Cardiac fibroblast (primary cell): ENCODE results near the gene CDK14.
A peak's percentile ranks its signal among the peaks of the same experiment; 100 is the strongest.

Experiments used
- DNase-seq, 2 donors: peaks; one replicate each; pipeline versions ENCODE4 v3.0.0 to v3.0.0-alpha.2; 2010; ENCODE audit warnings: low read depth in 2 of 2
- H3K4me3 ChIP-seq, 2 donors: replicated peaks in 1 of 2; 1 replicate in 1 of 2; 2 replicates in 1 of 2; pipeline ENCODE4 v1.5.1; 2011; ENCODE audit warnings: low read depth in 2 of 2, low read length in 2 of 2, mild to moderate bottlenecking in 2 of 2, moderate library complexity in 1 of 2
- CTCF ChIP-seq: IDR thresholded peaks from one replicate; pipeline ENCODE4 v1.5.1; 2011; ENCODE audit warnings: low read depth, mild to moderate bottlenecking, low read length, inconsistent platforms

Gene CDK14

GRCh38 chr7:90966346-90966745 lies 370.2 kb downstream of the CDK14 start:
- no peak for TF ChIP-seq CTCF
- no peak for DNase-seq
- no peak overlapping the region for H3K4me3 ChIP-seq

- TF ChIP-seq CTCF, result no peak
- peak in 1 of 2 donors; percentile 38 for DNase-seq
- H3K4me3 ChIP-seq, result no peak overlapping the region
Observed at GRCh38 chr7:90968871-90969270, 372.8 kb downstream of the CDK14 start.

- no peak for TF ChIP-seq CTCF
- peak in 1 of 2 donors; percentile 39 for DNase-seq
Observed at GRCh38 chr7:90972906-90973550, 376.9 kb downstream of the CDK14 start.

GRCh38 chr7:90977056-90977455 lies 380.9 kb downstream of the CDK14 start:
- TF ChIP-seq CTCF, result no peak
- DNase-seq, result no peak
- no peak overlapping the region for H3K4me3 ChIP-seq

More at GRCh38 chr7:90972906-90973550, 376.9 kb downstream of the CDK14 start:
- no peak overlapping the region for H3K4me3 ChIP-seq

- no peak overlapping the region for H3K4me3 ChIP-seq
- DNase-seq, result peak; percentile 29 to 41
- TF ChIP-seq CTCF, result no peak
Observed at GRCh38 chr7:90980545-90980944, 384.4 kb downstream of the CDK14 start.

- TF ChIP-seq CTCF, result no peak
- no peak for DNase-seq
- H3K4me3 ChIP-seq, result no peak overlapping the region
Observed at GRCh38 chr7:90982228-90982627, 386.1 kb downstream of the CDK14 start.

- no peak for DNase-seq
- no peak overlapping the region for H3K4me3 ChIP-seq
- no peak for TF ChIP-seq CTCF
Observed at GRCh38 chr7:90984692-90985091, 388.6 kb downstream of the CDK14 start.
